ENCODE results near the gene EVX2.

DNA sequence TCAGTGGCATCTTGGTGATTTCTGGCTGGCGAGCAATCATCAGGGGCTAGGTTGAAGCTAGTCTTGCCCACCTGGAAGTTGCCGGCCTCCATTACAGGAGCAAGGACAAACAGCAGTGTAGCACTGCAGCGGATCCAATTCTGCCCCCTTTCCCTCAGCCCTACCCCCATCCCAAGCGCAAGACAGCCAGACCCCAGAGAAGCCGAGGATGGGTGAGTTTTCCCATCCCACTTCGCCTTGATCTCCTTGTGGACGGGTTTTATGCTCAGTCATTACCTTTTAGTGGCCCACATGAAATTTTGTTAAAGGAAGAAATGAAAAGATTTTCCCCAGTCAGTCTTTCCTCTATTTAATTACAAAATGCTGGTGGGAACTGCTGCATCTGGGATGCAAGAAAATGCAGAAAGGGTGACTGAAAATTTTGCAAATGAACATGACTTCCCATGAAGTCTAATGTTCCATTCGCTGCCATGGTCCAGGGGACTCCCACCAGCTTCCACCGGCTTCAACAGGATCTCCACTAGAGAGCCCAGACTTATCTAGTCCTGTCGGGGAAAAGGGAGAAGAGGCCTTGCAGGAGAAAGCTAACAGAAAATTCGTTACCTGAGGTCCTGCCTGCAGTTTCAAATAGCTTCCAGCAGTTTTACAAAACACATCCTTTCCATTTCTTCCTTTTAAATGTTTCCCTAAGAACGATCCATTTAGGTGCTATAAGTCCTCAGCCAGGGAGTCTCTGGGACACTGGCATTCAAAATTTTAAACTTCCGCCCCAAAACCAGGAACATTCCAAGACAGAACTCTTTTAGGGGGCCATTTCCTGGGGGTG lies 36.8 kb upstream of the EVX2 start:
- TF ChIP-seq CTCF (IDR thresholded peaks at IDR 0.05) (no peak; the same call in 1 of the 2 replicates), NRF1 (IDR thresholded peaks at IDR 0.05; ENCODE audit: low read depth, low read length) (no peak), POLR2AphosphoS5 (IDR thresholded peaks at IDR 0.05; ENCODE audit: low read depth, low read length) (no peak), TCF12 (IDR thresholded peaks at IDR 0.05) (no peak), TEAD4 (IDR thresholded peaks at IDR 0.05; ENCODE audit: borderline replicate concordance, insufficient read depth) (no peak), CHD2 (IDR thresholded peaks at IDR 0.05; ENCODE audit: low read length, partially characterized antibody) (no peak), SIN3A (IDR thresholded peaks at IDR 0.05; ENCODE audit: borderline replicate concordance, low read depth, low read length) (no peak), JUND (IDR thresholded peaks at IDR 0.05) (no peak), MXI1 (IDR thresholded peaks at IDR 0.05; ENCODE audit: low read depth, low read length) (no peak), RCOR1 (IDR thresholded peaks at IDR 0.05; ENCODE audit: low read length) (no peak), RAD21 (IDR thresholded peaks at IDR 0.05; ENCODE audit: low read length) (no peak), FOXM1 (IDR thresholded peaks at IDR 0.05; ENCODE audit: low read depth) (no peak)
